GM12875 (cell line): Measurements from ENCODE around the gene CRYL1.
A peak's percentile ranks its signal among the peaks of the same experiment; 100 is the strongest.

Experiments used
- H3K4me3 ChIP-seq: one replicate; pipeline ENCODE4 v1.5.1; 2011; ENCODE audit warnings: low read depth, low read length, control low read depth
- TF ChIP-seq, protein P1 (sequence below): IDR thresholded peaks from 2 replicates; pipeline ENCODE4 v1.5.1; 2011; ENCODE audit warnings: low read depth, mild to moderate bottlenecking, control low read depth, inconsistent platforms, low read length, moderate library complexity, borderline replicate concordance; ENCODE audit not compliant: insufficient read depth

Gene CRYL1

DNA sequence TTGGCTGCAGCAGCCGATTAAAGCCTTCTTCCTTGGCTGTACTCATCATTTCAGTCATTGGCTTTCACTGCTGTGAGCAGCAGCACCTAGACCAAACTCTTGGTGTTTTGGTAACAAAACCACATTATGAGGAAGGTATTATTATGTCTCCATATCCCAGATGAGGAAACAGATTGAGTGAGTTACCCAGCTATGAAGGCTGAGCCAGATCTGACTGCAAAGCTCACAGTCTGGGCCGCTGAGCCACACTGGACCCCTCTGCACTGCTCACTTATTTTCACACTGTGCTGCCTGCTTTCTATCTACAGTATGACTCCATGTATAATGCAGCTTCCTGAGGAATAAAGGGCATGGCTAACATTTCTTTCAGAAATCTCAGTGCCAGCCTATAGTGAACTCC, 24.5 kb downstream of the CRYL1 start:
- no peak overlapping the region for H3K4me3 ChIP-seq
- TF ChIP-seq, protein P1, sequence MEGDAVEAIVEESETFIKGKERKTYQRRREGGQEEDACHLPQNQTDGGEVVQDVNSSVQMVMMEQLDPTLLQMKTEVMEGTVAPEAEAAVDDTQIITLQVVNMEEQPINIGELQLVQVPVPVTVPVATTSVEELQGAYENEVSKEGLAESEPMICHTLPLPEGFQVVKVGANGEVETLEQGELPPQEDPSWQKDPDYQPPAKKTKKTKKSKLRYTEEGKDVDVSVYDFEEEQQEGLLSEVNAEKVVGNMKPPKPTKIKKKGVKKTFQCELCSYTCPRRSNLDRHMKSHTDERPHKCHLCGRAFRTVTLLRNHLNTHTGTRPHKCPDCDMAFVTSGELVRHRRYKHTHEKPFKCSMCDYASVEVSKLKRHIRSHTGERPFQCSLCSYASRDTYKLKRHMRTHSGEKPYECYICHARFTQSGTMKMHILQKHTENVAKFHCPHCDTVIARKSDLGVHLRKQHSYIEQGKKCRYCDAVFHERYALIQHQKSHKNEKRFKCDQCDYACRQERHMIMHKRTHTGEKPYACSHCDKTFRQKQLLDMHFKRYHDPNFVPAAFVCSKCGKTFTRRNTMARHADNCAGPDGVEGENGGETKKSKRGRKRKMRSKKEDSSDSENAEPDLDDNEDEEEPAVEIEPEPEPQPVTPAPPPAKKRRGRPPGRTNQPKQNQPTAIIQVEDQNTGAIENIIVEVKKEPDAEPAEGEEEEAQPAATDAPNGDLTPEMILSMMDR, result no peak

DNA sequence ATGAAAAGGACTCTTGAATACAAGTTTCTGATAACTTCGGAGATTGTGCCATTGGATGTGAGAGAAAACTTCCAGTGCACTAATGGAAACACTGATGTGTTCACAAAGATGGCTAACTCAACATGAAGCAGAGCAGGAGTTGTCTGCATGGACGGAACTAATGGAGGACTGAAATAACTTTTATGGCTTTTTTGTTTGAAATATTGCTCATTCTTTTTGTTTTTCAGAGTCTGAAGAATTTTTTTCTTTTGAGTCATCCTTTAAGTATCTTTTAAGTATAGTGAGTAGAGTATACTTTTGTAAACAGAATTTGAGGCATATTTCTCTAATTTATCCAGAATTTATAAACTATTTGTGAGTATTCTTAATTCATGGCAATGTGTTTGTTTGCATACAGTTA, 25.7 kb downstream of the CRYL1 start:
- H3K4me3 ChIP-seq, result no peak overlapping the region
- TF ChIP-seq, protein P1, result no peak

DNA sequence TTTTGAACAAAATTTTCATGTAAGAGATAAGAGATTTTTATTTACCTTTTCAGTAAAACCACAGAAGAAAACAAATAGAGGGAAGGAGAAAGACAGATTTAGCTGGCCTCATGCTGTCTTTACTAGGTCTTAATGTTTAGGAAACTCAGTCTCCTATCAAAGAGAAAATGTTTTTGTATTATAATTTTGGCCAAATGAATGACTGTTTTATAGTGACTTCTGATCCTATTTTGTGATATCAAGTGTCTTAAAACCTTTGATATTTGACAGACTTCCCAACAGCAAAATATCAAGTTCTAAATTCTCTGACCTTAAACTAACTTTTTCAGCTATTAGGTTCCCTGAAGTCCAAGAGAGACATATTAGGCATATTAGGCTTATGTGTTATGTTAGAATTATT, 27.0 kb downstream of the CRYL1 start:
- TF ChIP-seq, protein P1, result no peak

DNA sequence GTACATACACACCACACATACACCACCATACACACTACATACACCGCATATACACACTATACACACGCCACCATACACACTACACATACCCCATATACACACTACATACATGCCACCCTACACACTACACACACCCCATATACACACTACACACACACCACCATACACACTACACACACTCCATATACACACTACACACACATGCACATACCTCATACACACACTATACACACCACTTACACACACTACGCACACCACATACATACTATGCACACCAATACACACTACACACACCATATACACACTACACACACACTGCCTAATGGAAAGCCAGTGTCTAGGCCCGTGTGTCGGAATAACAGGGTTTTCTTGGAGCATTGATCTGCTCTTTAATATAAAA, 27.5 kb downstream of the CRYL1 start:
- TF ChIP-seq, protein P1, result no peak
- no peak overlapping the region for H3K4me3 ChIP-seq

More for the DNA sequence above, 27.0 kb downstream of the CRYL1 start:
- H3K4me3 ChIP-seq, result no peak overlapping the region

DNA sequence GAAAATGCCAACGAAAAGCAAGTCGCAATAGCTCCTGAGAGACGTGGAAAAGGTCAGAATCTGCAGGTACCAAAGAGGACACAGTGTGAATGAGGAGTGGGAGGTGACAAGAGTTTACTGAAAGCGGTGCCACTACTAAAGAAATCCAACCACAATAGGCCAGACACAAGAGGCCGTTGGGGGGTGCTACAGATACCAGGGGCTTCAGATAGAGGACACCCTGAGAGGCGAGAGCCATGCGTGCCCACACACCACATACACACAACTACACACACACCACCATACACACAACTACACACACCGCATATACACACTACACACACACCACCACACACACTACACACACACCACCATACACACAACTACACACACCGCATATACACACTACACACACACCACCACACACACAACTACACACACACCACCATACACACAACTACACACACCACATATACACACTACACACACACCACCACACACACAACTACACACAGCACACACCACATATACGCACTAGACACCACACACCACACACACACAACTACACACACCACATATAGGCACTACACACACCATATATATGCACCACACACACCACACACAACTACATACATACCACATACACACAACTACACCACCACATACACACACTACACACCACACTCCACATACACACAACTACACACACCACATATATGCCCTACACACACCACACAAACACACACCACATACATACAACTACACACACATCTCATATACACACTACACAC, 28.5 kb downstream of the CRYL1 start:
- H3K4me3 ChIP-seq, result no peak overlapping the region
- TF ChIP-seq, protein P1, result no peak

DNA sequence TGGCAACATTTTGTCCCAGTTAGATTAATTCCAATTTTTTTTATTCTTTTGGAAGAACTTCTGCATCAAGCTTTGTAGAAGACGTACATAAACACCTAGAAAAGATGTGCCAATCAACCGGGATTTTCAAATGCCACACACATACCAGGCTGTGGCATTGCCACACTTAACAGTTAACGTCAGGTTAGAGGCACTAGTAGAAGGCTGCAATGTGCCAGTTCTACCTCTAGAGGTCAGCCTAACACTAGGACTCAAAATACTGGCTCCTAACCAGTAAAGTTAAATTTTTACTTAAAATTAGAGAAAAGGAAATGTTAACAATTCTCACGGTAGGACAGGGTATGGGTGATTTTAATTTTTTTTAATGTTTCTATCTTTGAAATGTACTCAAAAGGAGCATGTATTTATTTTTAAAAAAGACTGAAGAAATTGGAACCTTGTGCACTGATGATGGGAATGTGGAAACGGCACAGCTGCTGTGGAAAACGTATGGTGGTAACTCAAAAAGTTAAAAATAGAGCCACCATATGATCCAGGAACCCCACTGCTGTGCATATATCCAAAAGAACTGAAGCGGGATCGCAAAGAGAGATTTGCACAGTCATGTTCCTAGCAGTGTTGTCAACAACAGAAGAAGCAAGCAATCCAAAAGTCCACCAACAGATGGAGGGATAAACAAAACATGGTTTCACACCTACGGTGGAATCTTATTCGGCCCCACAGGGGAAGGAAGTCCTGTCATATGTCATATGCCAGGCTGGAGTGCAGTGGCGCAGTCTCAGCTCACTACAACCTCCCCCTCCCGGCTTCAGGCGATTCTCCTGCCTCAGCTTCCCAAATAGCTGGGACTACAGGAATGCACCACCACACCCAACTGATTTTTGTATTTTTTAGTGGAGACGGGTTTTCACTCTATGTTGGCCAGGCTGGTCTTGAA, 30.3 kb downstream of the CRYL1 start:
- TF ChIP-seq, protein P1, result peak; percentile 82
- no peak overlapping the region for H3K4me3 ChIP-seq
